Measurements from ENCODE around the gene NOL12.

NOL12 gene

GRCh38 chr22:37657590-37658132 is 28.5 kb upstream of the NOL12 start:
- Histone ChIP-seq H3K36me3 (ENCODE audit: insufficient read depth, low read length) (no peaks in the 10 kb centered on the region), H3K9me3 (ENCODE audit: low read depth, low read length) (no peaks in the 10 kb centered on the region), H3K27ac (peak overlapping the region; percentile 53), H3K9ac (ENCODE audit: insufficient read length) (peak overlapping the region; percentile 76), H3K4me3 (peak overlapping the region; percentile 86)
- DNase-seq (ENCODE audit: low read depth, low spot score) = no peak
- TF ChIP-seq POLR2AphosphoS5 (IDR thresholded peaks at IDR 0.05; ENCODE audit: borderline replicate concordance, low read depth, low read length) (no peak), EZH2 (IDR thresholded peaks at IDR 0.05) (no peak), FOXP2 (optimal IDR thresholded peaks at IDR 0.05; ENCODE audit: control extremely low read depth, extremely low read length, insufficient read depth) (no peak)

DNA sequence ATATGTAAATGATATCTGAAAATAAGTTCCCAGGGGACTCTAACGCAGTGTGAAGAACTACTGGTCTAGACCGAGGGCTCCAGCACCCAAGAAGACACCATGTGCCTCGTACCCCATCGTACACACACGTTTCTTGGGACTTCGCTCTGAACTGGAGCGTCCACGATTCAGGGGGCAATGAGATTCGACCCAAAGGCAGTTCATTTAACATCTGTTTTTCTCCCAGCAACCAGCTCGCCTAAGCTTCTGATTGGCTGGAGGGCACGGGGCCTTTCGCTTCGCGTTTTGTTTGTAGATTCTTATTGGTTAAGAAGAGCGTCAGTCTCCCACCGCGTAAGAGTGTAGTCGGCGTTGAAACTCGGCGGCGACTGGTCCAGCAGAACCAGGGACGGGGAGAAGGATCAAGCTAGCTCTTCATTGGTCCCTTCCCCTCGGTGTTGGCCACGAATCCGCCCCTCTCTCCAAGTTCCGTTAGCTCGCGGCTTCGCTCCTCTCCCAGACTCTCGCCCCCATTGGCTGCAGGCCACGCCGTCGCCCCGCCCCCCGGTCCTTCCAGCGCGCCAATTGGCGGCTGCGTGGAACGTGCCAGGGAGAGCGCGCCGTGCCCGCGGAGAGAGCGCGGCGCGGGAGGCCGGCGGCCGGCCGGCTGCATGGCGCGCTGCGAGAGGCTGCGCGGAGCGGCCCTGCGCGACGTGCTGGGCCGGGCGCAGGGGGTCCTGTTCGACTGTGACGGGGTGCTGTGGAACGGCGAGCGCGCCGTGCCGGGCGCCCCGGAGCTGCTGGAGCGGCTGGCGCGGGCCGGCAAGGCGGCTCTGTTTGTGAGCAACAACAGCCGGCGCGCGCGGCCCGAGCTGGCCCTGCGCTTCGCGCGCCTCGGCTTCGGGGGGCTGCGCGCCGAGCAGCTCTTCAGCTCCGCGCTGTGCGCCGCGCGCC is 27.7 kb upstream of the NOL12 start, which contains the start of gene PDXP:
TSS of gene PDXP (plus strand) at position 591 of the 933 bp plus-strand sequence. CDS start at position 651, 60 bp downstream.
- peak within 1 kb of the TSS; percentile 53 for H3K27ac ChIP-seq
- peak within 1 kb of the TSS; percentile 76 for H3K9ac ChIP-seq (ENCODE audit: insufficient read length)
- no peaks in the 10 kb centered on the region for H3K36me3 ChIP-seq (ENCODE audit: insufficient read depth, low read length)
- peak within 1 kb of the TSS; percentile 90 for H3K4me3 ChIP-seq
- H3K9me3 ChIP-seq (ENCODE audit: low read depth, low read length) = no peaks in the 10 kb centered on the region
- TF ChIP-seq POLR2AphosphoS5 (IDR thresholded peaks at IDR 0.05; ENCODE audit: borderline replicate concordance, low read depth, low read length) (peak; percentile 68; the same call in 1 of the 2 replicates), FOXP2 (optimal IDR thresholded peaks at IDR 0.05; ENCODE audit: control extremely low read depth, extremely low read length, insufficient read depth) (no peak)
- DNase-seq (ENCODE audit: low read depth, low spot score) = peak; percentile 99

DNA sequence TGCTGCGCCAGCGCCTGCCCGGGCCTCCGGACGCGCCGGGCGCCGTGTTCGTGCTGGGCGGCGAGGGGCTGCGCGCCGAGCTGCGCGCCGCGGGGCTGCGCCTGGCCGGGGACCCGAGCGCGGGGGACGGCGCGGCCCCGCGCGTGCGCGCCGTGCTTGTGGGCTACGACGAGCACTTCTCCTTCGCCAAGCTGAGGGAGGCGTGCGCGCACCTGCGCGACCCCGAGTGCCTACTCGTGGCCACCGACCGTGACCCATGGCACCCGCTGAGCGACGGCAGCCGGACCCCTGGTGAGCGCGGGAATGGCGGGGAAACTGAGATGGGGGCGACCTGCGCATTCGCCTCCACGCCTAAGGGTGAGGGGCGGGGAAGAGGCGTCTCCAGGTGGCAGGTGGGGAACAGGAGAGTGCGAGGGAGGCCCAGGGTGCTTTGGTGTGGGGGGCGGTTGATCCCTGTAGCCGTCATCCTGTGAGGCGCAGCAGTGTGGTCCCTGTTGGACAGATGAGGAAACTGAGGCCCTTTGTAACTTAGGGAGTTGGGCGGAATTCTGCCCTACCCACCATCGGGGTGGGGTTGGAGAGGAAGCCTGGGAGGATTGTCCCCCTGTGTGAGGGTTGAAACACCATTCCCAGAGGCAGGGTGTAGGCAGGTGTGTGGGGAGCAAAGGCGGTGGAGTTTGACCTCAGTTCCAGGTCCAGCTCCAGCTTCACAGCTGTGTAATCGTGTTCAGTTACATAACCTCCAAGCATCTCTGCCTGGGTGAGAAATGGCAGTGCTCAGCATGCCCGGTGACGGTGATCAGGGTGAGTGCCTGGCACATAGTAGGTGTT is 26.9 kb upstream of the NOL12 start:
- Histone ChIP-seq H3K4me3 (peak overlapping the region; percentile 90), H3K27ac (no peak overlapping the region; the same call in 1 of the 2 replicates), H3K36me3 (ENCODE audit: insufficient read depth, low read length) (no peaks in the 10 kb centered on the region), H3K9me3 (ENCODE audit: low read depth, low read length) (no peaks in the 10 kb centered on the region), H3K9ac (ENCODE audit: insufficient read length) (peak overlapping the region; percentile 76)
- DNase-seq (ENCODE audit: low read depth, low spot score) = no peak
- TF ChIP-seq FOXP2 (optimal IDR thresholded peaks at IDR 0.05; ENCODE audit: control extremely low read depth, extremely low read length, insufficient read depth) (no peak), POLR2AphosphoS5 (IDR thresholded peaks at IDR 0.05; ENCODE audit: borderline replicate concordance, low read depth, low read length) (no peak), EZH2 (IDR thresholded peaks at IDR 0.05) (no peak)

GRCh38 chr22:37659897-37660708 is 26.0 kb upstream of the NOL12 start:
- no peak overlapping the region for H3K27ac ChIP-seq
- H3K36me3 ChIP-seq (ENCODE audit: insufficient read depth, low read length) = no peaks in the 10 kb centered on the region; the same call in 1 of the 2 replicates
- H3K9me3 ChIP-seq (ENCODE audit: low read depth, low read length) = no peaks in the 10 kb centered on the region
- peak overlapping the region; percentile 76 for H3K9ac ChIP-seq (ENCODE audit: insufficient read length)
- TF ChIP-seq FOXP2 (optimal IDR thresholded peaks at IDR 0.05; ENCODE audit: control extremely low read depth, extremely low read length, insufficient read depth) (no peak), EZH2 (IDR thresholded peaks at IDR 0.05) (no peak), POLR2AphosphoS5 (IDR thresholded peaks at IDR 0.05; ENCODE audit: borderline replicate concordance, low read depth, low read length) (no peak)
- peak overlapping the region; percentile 90 for H3K4me3 ChIP-seq
- no peak for DNase-seq (ENCODE audit: low read depth, low spot score)

DNA sequence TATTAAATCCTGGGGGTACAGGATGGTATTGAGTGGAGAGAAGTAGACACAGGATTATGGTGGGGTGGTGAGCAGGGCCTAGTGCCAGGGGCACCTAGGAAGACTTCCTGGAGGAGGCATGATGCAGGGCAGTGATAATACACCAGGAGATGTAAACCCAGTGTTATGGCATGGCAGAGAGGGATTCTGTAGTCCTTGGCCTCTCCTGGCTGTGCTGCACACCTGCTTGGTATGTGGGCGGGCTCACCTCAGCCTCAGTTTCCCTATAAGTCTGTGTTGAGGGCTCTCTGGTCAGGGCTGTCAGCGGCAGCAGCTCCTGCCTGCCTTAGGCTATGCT is 25.5 kb upstream of the NOL12 start:
- TF ChIP-seq EZH2 (IDR thresholded peaks at IDR 0.05) (no peak), POLR2AphosphoS5 (IDR thresholded peaks at IDR 0.05; ENCODE audit: borderline replicate concordance, low read depth, low read length) (no peak), FOXP2 (optimal IDR thresholded peaks at IDR 0.05; ENCODE audit: control extremely low read depth, extremely low read length, insufficient read depth) (no peak)
- DNase-seq (ENCODE audit: low read depth, low spot score) = no peak
- Histone ChIP-seq H3K4me3 (peak overlapping the region; percentile 90; the same call in 1 of the 2 replicates), H3K27ac (no peak overlapping the region), H3K9me3 (ENCODE audit: low read depth, low read length) (no peaks in the 10 kb centered on the region), H3K36me3 (ENCODE audit: insufficient read depth, low read length) (peaks cover 3% of the 10 kb centered on the region; the same call in 1 of the 2 replicates), H3K9ac (ENCODE audit: insufficient read length) (no peak overlapping the region)

- peaks cover 10% of the 10 kb centered on the region for H3K36me3 ChIP-seq (ENCODE audit: insufficient read depth, low read length)
- no peak for DNase-seq (ENCODE audit: low read depth, low spot score)
- no peaks in the 10 kb centered on the region for H3K9me3 ChIP-seq (ENCODE audit: low read depth, low read length)
- TF ChIP-seq FOXP2 (optimal IDR thresholded peaks at IDR 0.05; ENCODE audit: control extremely low read depth, extremely low read length, insufficient read depth) = no peak
- H3K9ac ChIP-seq (ENCODE audit: insufficient read length) = no peak overlapping the region
- H3K27ac ChIP-seq = no peak overlapping the region
- 0 out of 2 replicates have a peak overlapping the region, but pooled peaks have one; percentile 5 for H3K4me3 ChIP-seq
These were observed 24.8 kb upstream of the NOL12 start for GRCh38 chr22:37661160-37661924.

- no peak for DNase-seq (ENCODE audit: low read depth, low spot score)
- Histone ChIP-seq H3K27ac (no peak overlapping the region), H3K9ac (ENCODE audit: insufficient read length) (no peak overlapping the region), H3K36me3 (ENCODE audit: insufficient read depth, low read length) (peaks cover 15% of the 10 kb centered on the region), H3K4me3 (no peak overlapping the region), H3K9me3 (ENCODE audit: low read depth, low read length) (no peaks in the 10 kb centered on the region)
- TF ChIP-seq FOXP2 (optimal IDR thresholded peaks at IDR 0.05; ENCODE audit: control extremely low read depth, extremely low read length, insufficient read depth) (no peak), POLR2AphosphoS5 (IDR thresholded peaks at IDR 0.05; ENCODE audit: borderline replicate concordance, low read depth, low read length) (no peak), EZH2 (IDR thresholded peaks at IDR 0.05) (no peak)
These were observed 24.1 kb upstream of the NOL12 start for GRCh38 chr22:37662039-37662438.
